Activated naive CD8-positive, alpha-beta T cell treated with anti-CD3 and anti-CD28 coated beads, Interleukin-2, amount 50 U/mL, for 24 hours (primary cell): ENCODE measurements around the gene LRCH3.
"Not testable (repeated sequence)": the region's sequence is repeated elsewhere in the genome, so short reads cannot be mapped to it uniquely, and the experiment has no call there.

Source experiments
- ATAC-seq: fragments of 150-1000 bp; cut with Tn5 transposase; one replicate; pipeline ENCODE4 v1.10.0; 2021
- DNase-seq: peaks from one replicate; pipeline ENCODE4 v3.0.0; 2021
- H3K27ac Mint-ChIP-seq: one replicate; pipeline ENCODE4 v1.8.0; 2021; ENCODE audit warnings: mild to moderate bottlenecking, mixed read lengths
- H3K27me3 Mint-ChIP-seq: one replicate; pipeline ENCODE4 v1.8.0; 2021; ENCODE audit warnings: mixed read lengths
- H3K36me3 Mint-ChIP-seq: one replicate; pipeline ENCODE4 v1.8.0; 2021; ENCODE audit warnings: low read depth, mixed read lengths
- H3K4me1 Mint-ChIP-seq: one replicate; pipeline ENCODE4 v1.8.0; 2021; ENCODE audit warnings: mixed read lengths
- H3K4me3 Mint-ChIP-seq: one replicate; pipeline ENCODE4 v1.8.0; 2021; ENCODE audit warnings: mild to moderate bottlenecking, moderate library complexity, mixed read lengths
- H3K9me3 Mint-ChIP-seq: one replicate; pipeline ENCODE4 v1.8.0; 2021; ENCODE audit warnings: mixed read lengths

LRCH3 gene

DNA sequence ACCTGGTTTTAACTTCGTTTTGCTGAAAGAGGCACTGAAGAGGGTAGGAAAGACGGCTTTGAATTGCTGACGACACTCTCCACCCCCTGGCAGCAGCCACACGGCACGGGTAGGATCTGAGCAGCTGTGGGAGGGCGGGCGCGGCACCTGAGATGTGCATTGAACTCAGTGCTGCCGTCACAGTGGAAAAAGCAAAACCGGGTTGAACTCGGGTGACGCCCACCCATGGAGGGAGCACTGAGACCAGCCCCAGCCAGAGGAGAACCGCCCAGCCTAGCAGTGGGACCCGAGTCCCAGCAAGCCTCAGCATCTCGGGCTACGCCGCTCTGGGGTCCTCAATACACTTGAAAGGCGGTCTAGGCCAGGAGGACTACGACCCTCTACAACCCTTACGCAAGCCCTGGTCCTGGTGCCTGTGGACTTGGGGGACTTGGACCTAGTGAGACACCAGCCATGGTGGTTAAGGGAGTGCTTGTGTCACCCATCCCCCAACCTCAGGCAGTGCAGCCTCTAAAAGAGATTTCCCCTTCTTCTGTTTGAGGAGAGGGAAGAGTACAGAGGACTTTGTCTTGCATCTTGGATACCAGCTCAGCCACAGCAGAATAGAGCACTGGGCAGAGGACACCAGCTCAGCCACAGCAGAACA, 108.9 kb downstream of the LRCH3 start:
- ATAC-seq (no peak), DNase-seq (no peak)
- no peaks in the 10 kb centered on the region for H3K36me3 Mint-ChIP-seq
- H3K4me1 Mint-ChIP-seq: peaks cover 2% of the 10 kb centered on the region
- no peak overlapping the region for H3K4me3 Mint-ChIP-seq
- H3K27ac Mint-ChIP-seq: no peak overlapping the region
- H3K9me3 Mint-ChIP-seq: no peaks in the 10 kb centered on the region
- H3K27me3 Mint-ChIP-seq: no peaks in the 10 kb centered on the region

DNA sequence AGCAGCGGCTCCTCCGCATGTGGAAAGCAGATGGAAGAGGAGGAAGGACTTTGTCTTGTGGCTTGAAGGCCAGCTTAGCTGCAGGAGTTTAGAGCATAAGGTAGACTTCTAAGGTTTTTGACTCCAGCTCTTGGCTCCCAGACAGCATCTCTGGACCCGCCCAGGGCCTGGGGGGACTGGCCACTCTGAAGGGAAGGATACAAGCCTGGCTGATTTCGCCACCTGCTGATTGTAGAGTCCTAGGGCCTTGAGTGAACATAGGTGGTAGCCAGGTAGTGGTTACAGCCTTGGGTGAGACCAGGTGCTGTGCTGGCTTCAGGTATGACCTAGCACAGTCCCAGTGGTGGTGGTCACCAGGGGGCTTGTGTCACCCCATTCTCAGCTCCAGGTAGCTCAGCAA, 110.6 kb downstream of the LRCH3 start:
- no peaks in the 10 kb centered on the region for H3K27me3 Mint-ChIP-seq

DNA sequence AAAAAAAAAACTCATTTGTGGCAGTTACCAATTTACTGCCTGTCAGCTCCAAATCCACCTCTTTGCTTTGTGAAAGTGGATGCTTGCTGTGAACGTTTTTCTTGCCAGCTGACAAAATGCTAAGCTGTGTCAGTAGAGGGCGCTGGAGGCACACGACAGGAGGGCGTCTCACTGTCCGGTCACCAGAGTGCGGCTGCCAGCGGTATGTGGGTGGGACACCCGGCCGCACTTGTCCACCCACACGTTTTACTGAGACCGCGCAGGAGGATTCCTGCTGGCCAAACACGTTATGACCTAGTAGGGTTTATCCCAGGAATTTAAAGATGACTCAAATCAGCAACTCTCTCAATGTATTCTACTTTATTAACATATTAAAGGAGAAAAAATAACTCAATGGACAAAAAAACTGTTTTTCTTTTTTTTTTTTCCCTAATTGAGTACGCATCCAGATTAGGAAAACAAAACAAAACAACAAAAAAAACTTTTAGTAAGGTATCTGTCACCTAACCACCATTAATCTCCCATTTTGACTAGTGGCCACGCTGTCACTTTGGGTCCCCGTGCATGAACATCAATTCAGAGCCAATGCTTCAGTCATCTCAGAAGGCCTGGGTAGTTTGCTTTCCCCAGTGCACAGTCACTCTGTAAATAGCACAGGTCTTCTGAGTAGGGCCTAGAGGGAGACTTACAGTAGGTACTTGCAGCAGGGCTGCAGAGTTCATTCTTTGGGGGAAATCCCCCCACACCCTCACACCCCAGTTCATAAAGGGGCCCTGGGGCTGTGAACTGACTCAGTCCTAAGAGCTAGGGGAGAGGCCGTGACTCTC, 115.2 kb downstream of the LRCH3 start:
- Mint-ChIP-seq H3K27ac (peak overlapping the region; percentile 93), H3K9me3 (no peaks in the 10 kb centered on the region), H3K27me3 (no peaks in the 10 kb centered on the region), H3K4me3 (peak overlapping the region; percentile 52), H3K4me1 (peaks cover 28% of the 10 kb centered on the region), H3K36me3 (no peaks in the 10 kb centered on the region)
- DNase-seq (peak; percentile 87), ATAC-seq (peak; percentile 100)

More for the DNA sequence above, 110.6 kb downstream of the LRCH3 start:
- ATAC-seq: no peak
- peaks cover 16% of the 10 kb centered on the region for H3K4me1 Mint-ChIP-seq
- no peaks in the 10 kb centered on the region for H3K36me3 Mint-ChIP-seq
- no peak overlapping the region for H3K4me3 Mint-ChIP-seq
- H3K27ac Mint-ChIP-seq: no peak overlapping the region
- H3K9me3 Mint-ChIP-seq: no peaks in the 10 kb centered on the region
- no peak for DNase-seq

DNA sequence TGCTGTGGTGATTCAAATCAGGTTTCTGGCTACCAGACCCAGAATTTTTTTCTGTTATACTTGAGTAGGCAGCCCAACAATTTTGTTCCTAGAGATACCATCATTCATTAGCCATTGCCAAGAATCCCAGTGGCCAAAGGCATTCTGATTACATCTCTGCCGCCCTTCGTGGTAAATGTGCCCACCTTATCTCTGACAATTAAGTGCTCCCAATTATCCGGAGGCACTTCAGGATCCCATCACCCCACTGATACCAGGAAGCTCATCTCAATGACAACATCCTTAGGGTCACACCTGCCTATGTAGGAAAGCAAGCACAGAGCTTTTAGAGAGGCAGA, 115.8 kb downstream of the LRCH3 start:
- peak overlapping the region; percentile 93 for H3K27ac Mint-ChIP-seq
- no peaks in the 10 kb centered on the region for H3K36me3 Mint-ChIP-seq

GRCh38 chr3:197907196-197907595, 116.1 kb downstream of the LRCH3 start:
- Mint-ChIP-seq H3K9me3 (no peaks in the 10 kb centered on the region), H3K4me1 (peaks cover 28% of the 10 kb centered on the region), H3K4me3 (no peak overlapping the region), H3K27ac (peak overlapping the region; percentile 93), H3K27me3 (no peaks in the 10 kb centered on the region), H3K36me3 (no peaks in the 10 kb centered on the region)
- DNase-seq (no peak), ATAC-seq (no peak)

More for the DNA sequence above, 115.8 kb downstream of the LRCH3 start:
- H3K4me3 Mint-ChIP-seq: no peak overlapping the region
- ATAC-seq (no peak), DNase-seq (no peak)
- H3K27me3 Mint-ChIP-seq: no peaks in the 10 kb centered on the region
- H3K9me3 Mint-ChIP-seq: no peaks in the 10 kb centered on the region
- peaks cover 28% of the 10 kb centered on the region for H3K4me1 Mint-ChIP-seq

- not testable (repeated sequence) for H3K4me3 Mint-ChIP-seq, H3K36me3 Mint-ChIP-seq, H3K9me3 Mint-ChIP-seq, H3K27ac Mint-ChIP-seq, H3K27me3 Mint-ChIP-seq, DNase-seq, ATAC-seq
- H3K4me1 Mint-ChIP-seq: peaks cover 28% of the 10 kb centered on the region
Observed at GRCh38 chr3:197908550-197908949, 117.5 kb downstream of the LRCH3 start.

DNA sequence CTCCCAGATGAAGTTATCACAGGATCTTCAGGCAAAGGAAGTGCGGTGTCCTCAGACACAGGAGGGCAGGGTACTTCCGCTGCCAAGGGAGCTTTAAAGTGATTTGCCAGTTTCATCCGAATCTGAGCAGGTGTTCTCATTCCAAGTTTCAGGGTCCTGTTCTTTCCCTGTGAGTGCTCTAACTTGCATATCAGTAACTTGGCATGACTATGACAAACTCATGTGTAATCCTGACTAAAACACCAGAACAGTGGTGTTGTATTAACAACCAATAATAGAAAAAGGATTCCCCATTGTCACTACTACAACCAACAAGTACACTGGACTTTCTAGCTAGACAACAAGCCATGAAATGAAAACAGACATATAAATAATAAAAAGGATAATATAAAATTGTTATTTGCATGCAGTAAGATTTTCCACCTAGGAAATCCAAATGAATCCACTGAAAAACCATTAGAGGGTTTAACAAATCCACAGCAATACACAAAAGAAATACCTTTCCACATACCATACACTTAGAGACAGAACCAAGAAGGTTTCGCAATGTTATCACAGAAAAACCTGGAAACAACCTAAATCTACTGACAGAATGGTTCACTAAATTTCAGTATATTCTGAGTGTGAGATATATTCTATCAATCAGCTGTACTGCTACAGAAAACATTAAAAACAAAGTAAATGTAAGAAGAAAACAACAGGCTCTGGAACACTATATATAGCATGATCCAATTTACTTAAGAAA, 118.1 kb downstream of the LRCH3 start:
- Mint-ChIP-seq H3K9me3 (no peaks in the 10 kb centered on the region), H3K4me3 (no peak overlapping the region), H3K27me3 (no peaks in the 10 kb centered on the region), H3K27ac (no peak overlapping the region), H3K4me1 (peaks cover 28% of the 10 kb centered on the region), H3K36me3 (no peaks in the 10 kb centered on the region)
- ATAC-seq (no peak), DNase-seq (no peak)

DNA sequence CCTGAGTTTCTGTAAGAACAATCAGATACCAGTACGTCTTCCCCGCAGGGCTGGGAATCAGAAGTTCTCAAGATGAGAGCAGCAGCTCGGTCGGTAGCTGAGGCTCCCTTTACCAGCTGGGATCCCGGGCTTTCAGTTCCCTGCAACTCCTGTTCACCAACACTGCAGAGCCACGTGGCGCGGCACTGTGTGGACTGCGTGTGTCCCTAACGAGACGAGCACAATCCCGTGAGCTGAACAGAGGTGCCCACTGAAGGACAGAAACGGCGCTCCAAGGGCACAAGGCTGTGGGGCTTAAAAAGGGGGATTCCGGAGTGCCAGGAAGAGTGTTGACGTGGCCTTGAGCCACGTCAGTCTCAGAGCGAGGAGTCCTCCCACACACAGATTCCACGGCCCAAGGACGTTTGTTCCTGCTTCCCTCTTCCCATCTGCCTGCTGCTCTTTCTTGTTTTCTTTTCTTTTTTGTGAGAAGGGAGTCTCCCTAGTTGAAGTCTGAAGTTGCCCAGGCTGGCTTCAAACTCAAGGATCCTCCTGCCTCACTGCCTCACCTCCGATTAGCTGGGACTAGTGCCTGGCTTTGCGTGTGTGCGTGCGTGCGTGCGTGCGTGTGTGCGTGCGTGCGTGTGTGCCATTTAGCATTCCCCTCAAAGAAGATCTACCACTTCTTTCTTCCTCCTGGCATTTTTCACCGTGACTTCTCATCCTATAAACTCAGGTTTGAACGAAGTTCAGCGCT, 121.9 kb downstream of the LRCH3 start:
- ATAC-seq (peak; percentile 24), DNase-seq (no peak)
- Mint-ChIP-seq H3K27me3 (no peaks in the 10 kb centered on the region), H3K27ac (peak overlapping the region; percentile 62), H3K4me3 (peak overlapping the region; percentile 62), H3K4me1 (no peaks in the 10 kb centered on the region), H3K9me3 (no peaks in the 10 kb centered on the region), H3K36me3 (no peaks in the 10 kb centered on the region)

GRCh38 chr3:197913641-197914380, 122.8 kb downstream of the LRCH3 start:
- Mint-ChIP-seq H3K4me1 (no peaks in the 10 kb centered on the region), H3K4me3 (no peak overlapping the region), H3K27me3 (no peaks in the 10 kb centered on the region), H3K27ac (no peak overlapping the region), H3K9me3 (no peaks in the 10 kb centered on the region), H3K36me3 (no peaks in the 10 kb centered on the region)
- DNase-seq: no peak
- ATAC-seq: peak; percentile 54

DNA sequence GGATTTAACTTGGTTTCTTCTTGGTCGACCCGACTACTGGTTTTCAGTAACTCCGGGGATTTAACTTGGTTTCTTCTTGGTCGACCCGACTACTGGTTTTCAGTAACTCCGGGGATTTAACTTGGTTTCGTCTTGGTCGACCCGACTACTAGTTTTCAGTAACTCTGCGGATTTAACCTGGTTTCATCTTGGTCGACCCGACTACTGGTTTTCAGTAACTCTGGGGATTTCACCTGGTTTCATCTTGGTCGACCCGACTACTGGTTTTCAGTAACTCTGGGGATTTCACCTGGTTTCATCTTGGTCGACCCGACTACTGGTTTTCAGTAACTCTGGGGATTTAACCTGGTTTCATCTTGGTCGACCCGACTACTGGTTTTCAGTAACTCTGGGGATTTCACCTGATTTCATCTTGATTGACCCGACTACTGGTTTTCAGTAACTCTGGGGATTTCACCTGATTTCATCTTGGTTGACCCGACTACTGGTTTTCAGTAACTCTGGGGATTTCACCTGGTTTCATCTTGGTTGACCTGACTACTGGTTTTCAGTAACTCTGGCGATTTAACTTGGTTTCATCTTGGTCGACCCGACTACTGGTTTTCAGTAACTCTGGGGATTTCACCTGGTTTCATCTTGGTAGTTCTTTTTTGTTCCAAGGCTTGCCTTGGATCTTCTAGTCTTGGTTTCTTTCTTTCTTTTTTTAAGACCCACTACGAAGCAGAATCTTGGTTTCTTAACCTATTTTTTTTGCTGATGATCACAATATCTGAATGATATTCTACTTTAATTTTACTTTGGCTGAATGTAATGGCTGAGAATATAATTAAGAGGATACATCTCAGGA, 130.6 kb downstream of the LRCH3 start:
- H3K36me3 Mint-ChIP-seq, DNase-seq, H3K4me1 Mint-ChIP-seq, H3K27me3 Mint-ChIP-seq, H3K27ac Mint-ChIP-seq, H3K9me3 Mint-ChIP-seq, H3K4me3 Mint-ChIP-seq, ATAC-seq: not testable (repeated sequence)

- DNase-seq: peak; percentile 15
- no peak overlapping the region for H3K4me3 Mint-ChIP-seq
- no peak overlapping the region for H3K27ac Mint-ChIP-seq
- no peak for ATAC-seq
- H3K36me3 Mint-ChIP-seq: peaks cover 12% of the 10 kb centered on the region
- H3K4me1 Mint-ChIP-seq: peaks cover 6% of the 10 kb centered on the region
- H3K9me3 Mint-ChIP-seq: no peaks in the 10 kb centered on the region
- H3K27me3 Mint-ChIP-seq: no peaks in the 10 kb centered on the region
Observed at GRCh38 chr3:197926418-197926817, 135.4 kb downstream of the LRCH3 start.

DNA sequence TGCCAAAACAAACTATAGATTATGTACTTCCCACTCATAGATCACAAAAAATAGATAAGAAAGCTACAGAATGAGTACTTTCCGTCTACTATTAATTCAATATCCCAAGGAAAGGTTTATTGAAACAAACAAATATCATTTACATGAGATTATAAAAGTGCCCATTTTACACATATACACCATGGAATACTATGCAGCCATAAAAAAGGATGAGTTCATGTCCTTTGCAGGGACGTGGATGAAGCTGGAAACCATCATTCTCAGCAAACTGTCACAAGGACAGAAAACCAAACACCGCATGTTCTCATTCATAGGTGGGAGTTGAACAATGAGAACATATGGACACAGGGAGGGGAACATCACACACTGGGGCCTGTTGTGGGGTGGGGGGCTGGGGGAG, 136.5 kb downstream of the LRCH3 start:
- ATAC-seq, DNase-seq, H3K27ac Mint-ChIP-seq, H3K27me3 Mint-ChIP-seq, H3K4me3 Mint-ChIP-seq, H3K36me3 Mint-ChIP-seq, H3K9me3 Mint-ChIP-seq, H3K4me1 Mint-ChIP-seq: not testable (repeated sequence)

- no peak for DNase-seq
- peaks cover 3% of the 10 kb centered on the region for H3K4me1 Mint-ChIP-seq
- no peak for ATAC-seq
- H3K4me3 Mint-ChIP-seq: no peak overlapping the region
- H3K27ac Mint-ChIP-seq: no peak overlapping the region
- H3K36me3 Mint-ChIP-seq: peaks cover 2% of the 10 kb centered on the region
- no peaks in the 10 kb centered on the region for H3K9me3 Mint-ChIP-seq
- H3K27me3 Mint-ChIP-seq: no peaks in the 10 kb centered on the region
Observed at GRCh38 chr3:197936819-197937384, 145.8 kb downstream of the LRCH3 start.
